ENCODE data around the gene SAMD14.
A peak's percentile ranks its signal among the peaks of the same experiment; 100 is the strongest.

SAMD14 gene

DNA sequence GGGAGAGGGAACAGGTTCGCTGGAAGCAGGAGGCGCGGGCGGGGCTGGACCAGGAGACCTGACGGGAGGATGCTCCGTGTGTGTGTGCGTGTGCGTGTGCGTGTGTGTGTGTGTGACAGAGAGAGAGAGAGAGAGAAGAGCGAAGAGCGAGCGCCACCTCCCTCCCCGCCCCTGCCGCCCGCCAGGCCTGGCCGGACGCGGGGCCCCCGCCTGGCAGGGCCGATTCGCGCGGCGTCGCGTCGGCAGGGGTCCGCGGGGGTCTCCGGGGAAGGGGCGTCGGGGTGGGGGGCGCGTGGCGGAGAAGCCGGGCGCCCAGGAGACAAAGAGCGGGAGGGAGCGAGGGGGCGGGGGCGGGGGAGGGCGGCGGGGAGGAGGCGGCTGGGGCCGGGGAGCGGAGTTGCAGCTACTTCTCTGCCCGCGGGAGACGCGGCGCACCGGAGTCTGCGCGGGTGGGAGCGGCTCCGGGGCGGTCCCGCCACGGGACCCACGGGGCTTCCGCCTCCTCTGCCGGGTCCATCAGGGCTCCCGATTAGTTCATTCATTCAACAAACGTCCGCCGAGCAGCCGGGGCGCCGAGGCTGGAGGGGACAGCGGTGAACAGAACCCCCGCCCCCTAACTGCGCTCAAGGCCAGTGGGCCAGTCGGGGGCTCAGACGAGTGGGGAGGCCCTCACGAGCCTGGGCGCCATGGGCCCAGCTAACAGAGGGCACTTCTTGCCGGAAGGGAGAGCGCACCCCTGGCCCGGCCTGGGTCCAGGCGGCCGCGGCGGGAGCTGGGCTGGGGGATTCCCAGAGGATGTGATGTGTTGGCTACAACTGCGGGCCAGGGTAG is at the start of gene SAMD14:
SAMD14 (minus strand) TSS at position 433 of the 831 bp plus-strand sequence. CDS start 5,201 bp downstream, outside the sequence.
- peak; percentile 61 for DNase-seq (ENCODE audit: low read depth)

DNA sequence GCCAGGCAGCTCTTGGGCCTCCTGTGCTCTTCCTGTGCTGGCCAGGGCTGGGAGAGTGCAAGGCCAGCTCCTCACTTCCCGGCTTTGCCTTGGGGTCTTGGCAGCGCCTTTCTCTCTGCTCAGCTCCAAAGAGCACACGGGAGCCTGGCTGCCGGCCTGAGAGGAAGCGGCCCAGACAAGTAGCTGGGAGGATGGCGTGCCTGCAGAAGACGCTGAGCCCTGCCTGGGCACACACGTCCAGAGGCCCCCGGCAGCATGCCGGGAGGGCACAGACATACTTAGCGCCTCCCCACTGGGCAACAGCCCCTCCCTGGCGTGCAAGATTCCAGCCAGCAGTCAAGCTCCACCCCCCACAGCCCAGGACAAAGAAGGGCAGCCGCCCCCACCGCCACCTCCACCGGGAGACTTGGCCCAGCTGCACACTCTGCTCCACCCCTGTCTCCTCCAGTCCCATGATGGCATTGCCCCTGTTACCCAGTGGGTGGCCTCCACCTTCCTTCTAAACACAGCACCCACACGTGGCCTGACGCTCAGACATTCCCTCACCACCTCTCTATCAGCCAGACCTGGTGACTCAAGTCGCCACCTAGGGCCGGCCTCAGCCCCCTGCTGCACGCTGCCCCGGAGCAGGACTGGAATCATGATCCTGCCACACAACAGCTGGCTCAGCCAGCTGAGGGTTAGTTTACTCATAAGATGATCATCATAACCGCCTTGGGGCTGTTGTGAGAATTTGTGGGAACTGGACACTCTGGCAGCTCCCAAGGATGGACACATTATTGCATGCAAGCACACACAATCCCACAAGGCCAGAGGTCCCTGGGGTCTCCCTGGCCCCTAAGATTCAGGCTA is 48.2 kb upstream of the SAMD14 start:
- peak; percentile 95 for DNase-seq (ENCODE audit: low read depth)

DNA sequence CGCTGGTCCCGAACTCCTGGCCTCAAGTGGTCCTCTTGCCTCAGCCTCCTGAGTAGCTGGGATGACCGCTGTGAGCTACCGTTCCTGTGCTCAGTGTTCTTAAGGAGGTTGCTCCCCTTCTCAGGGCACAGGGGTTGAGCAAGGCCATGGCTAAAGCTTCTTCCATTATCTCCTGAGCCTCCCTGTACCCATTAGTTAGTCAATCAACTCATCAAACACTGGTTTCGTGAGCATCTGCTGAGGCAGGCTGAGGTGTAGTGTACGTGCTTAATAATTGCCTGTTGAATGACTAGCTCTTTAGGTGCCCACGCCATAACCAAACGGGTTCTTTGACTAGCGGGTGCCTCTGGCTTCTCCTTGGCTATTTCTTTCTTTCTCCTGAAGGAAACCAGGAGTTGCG is 47.5 kb upstream of the SAMD14 start:
- DNase-seq (ENCODE audit: low read depth), result peak; percentile 10

DNA sequence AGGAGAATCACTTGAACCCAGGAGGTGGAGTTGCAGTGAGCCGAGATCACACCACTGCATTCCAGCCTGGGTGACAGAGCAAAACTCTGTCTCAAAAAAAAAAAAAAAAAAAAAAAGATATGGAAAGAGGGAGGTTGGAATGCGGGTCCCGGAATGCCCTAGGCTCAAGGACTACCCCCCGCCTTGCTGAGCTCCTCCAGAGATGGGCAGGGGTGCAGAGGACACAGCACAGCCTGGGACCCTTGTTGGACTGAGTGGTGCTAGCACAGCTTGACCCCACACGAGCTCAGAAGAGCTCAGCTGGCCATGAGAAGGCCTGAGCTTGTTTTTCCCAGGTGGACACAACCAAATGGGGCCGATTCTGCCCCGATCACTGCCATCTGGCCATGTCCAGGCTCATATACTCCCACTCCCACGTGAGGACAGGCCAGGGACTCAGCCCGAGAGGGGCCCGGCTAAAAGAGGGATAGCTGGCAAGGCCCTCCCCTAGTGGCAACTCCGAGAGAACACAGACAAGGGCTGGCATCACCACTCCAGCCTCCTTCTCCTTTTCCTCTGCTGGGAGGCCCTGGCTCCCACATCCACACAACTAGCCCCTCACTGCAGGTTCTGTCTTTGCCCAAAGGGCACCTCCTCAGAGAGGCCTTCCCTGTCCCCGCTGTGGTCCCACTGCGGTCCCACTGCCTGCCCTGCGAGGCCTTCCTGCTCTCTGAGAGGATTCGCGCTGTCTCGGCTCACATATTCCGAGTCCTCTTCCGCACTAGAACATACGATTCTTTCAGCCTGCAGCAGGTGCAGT is 46.8 kb upstream of the SAMD14 start:
- peak; percentile 14 for DNase-seq (ENCODE audit: low read depth)

GRCh38 chr17:50175035-50175807 is 45.3 kb upstream of the SAMD14 start:
- DNase-seq (ENCODE audit: low read depth), result no peak

GRCh38 chr17:50174444-50174843 is 44.5 kb upstream of the SAMD14 start:
- DNase-seq (ENCODE audit: low read depth), result no peak

DNA sequence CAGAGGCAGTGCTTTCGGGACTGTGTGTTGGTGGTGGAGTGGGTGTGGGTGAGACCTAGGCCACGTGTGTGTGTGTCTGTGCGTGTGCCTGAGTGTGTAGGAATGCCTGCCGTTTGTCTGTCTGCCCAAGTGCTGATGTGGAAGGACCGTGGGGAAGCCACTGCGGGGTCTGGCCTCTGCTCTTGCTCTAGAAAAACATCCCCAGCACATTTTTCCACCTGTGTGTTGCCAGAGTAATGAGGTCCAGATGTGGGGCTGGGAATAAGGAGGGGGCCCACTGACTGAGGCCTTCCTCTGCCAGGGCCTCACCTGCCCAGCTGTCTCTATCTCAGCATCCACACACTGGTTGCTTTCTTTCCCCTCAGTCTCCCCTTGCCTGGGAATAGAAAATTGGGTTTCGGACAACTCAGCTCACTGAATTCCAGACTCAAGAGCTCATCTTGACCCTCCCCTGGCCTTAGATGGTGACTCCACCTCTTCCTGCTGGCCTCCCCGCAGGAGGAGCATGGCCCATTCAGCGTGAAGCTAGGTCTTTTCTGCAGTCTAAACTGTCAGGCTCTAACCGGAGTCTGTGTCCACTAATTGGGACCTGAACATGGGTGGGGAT is 43.5 kb upstream of the SAMD14 start:
- peak; percentile 93 for DNase-seq (ENCODE audit: low read depth)

- DNase-seq (ENCODE audit: low read depth), result no peak
Measured at GRCh38 chr17:50172936-50173334, 43.0 kb upstream of the SAMD14 start.

DNA sequence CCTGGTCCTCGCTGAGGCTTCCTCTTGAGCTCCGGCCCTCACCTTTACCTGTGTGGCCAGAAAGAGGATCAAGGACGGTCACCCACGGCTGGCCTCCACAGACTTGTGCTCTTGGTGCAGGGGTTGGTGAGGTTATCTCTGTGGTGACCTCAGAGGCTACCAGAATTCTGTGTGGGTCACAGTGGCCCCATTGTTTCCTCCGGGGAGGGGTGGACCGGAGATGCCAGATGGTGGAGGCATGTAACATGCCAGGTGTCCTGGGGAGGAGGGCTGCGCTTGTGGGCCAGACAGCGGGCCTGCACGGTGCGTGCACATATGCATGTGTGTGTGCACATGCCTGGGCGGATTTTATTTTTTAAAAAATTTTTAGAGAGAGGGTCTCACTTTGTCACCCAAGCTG is 42.2 kb upstream of the SAMD14 start:
- DNase-seq (ENCODE audit: low read depth), result no peak

GRCh38 chr17:50171371-50172071 is 41.6 kb upstream of the SAMD14 start:
- DNase-seq (ENCODE audit: low read depth), result no peak

GRCh38 chr17:50170662-50171370 is 40.9 kb upstream of the SAMD14 start:
- DNase-seq (ENCODE audit: low read depth), result no peak

DNA sequence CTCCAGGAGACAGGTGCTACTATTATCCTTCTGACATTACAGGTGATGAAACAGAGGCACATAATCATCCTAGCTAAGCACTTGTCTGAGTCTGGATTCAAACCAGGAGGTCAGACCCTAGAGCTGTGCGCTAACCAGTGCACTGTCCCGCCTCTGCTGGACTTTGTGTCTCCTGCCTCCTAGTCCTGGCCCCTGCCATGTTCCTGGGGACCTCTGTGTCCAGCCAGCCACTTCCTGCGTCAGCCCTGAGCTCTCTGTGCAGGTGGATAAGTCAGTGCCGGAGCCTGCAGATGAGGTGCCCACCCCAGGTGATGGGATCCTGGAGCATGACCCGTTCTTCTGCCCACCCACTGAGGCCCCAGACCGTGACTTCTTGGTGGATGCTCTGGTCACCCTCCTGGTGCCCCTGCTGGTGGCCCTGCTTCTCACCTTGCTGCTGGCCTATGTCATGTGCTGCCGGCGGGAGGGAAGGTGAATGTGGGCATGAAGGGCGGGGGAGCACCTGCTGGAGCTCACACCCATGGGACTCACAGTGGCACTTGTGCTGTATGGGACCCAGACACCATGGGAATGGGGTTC is 40.0 kb upstream of the SAMD14 start:
- DNase-seq (ENCODE audit: low read depth), result no peak

GRCh38 chr17:50169121-50169764 is 39.3 kb upstream of the SAMD14 start:
- DNase-seq (ENCODE audit: low read depth), result peak; percentile 69

DNA sequence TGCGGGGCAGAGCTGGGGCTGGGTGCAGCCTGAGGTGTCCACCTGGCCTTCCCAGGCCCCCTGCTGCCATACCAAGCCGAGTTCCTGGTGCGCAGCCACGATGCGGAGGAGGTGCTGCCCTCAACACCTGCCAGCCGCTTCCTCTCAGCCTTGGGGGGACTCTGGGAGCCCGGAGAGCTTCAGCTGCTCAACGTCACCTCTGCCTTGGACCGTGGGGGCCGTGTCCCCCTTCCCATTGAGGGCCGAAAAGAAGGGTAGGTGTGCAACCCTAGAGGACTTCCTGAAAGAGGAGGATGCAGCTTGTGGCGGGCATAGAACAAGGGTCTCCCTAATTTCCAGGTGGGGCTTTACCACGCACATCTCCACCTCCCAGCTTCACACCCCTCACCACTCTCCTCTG is 38.4 kb upstream of the SAMD14 start:
- DNase-seq (ENCODE audit: low read depth), result no peak

- no peak for DNase-seq (ENCODE audit: low read depth)
Measured at GRCh38 chr17:50167371-50167770, 37.4 kb upstream of the SAMD14 start.

- no peak for DNase-seq (ENCODE audit: low read depth)
Measured at GRCh38 chr17:50166518-50167181, 36.7 kb upstream of the SAMD14 start.

DNA sequence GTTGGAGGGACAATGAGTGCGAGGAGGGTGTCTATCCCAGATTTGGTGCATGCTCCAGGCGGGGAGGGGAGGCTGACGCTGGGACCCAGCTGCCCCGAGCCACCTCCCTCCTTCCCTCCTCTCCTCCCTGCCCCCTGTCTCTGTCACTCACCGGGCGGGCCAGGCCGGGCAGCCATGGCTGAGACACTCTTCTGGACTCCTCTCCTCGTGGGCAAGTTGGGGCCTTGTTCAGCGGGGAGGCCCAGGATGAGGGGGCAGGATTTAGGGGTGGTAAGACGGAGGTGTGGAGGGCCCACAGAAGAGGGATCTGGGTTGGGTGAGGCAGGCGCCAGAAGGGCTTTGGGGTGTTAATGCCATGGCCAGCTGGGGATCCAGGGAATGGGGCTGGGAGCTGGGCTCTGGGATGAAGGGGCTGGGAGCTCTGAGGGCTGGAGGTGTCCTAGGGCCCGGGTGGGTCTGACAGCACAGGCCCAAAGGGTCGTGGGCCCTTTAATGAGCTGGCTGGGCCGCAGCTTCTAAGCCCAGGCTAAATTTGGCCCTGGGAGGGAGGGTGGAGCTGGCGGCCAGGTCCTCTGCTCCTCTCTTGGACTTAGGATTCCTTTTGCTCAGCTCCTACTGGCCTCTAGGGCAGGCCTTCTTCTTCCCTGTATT is 36.0 kb upstream of the SAMD14 start, which contains the start of gene SGCA:
SGCA (plus strand) TSS at position 139 of the 651 bp plus-strand sequence; CDS start at position 175, 36 bp downstream.
- no peak for DNase-seq (ENCODE audit: low read depth)

DNA sequence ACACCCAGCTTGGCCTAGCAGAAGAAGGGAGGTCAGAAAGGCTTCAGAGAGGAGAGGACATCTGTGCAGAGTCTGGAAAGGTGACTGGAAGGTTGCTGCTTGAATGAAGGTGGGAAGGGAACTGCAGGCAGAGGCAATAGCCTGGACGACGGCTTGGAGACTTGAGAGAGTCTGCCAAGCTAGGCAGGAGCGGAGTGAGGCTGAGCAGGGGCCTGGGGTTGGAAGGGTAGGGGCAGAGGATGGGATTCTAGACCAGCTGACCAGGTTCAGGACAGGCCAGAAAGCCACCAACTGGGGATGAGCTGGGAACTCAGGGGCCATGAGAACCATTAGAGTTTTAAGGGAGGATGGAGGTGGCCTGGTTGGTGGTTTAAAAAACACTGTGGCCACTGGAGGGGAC is 35.5 kb upstream of the SAMD14 start:
- no peak for DNase-seq (ENCODE audit: low read depth)

Data from iris pigment epithelial cell (primary cell).